Activated CD4-positive, alpha-beta T cell treated with anti-CD3 and anti-CD28 coated beads for 24 hours (primary cell): ENCODE data around the gene RBM19.
A peak's percentile ranks its signal among the peaks of the same experiment; 100 is the strongest.

Experiments used
- DNase-seq, 2 donors: peaks; one replicate each; pipeline ENCODE4 v3.0.0-alpha.2; 2020; ENCODE audit warnings: low read depth in 2 of 2

Gene RBM19

GRCh38 chr12:113932381-113933196 is 33.5 kb downstream of the RBM19 start:
- DNase-seq = no peak

- no peak for DNase-seq
Observed at GRCh38 chr12:113931517-113931916, 34.6 kb downstream of the RBM19 start.

- DNase-seq = no peak
Observed at GRCh38 chr12:113930249-113930648, 35.9 kb downstream of the RBM19 start.

GRCh38 chr12:113929312-113929989 is 36.7 kb downstream of the RBM19 start:
- DNase-seq = no peak

- DNase-seq = no peak
Observed at GRCh38 chr12:113926788-113927187, 39.3 kb downstream of the RBM19 start.

GRCh38 chr12:113924341-113924740 is 41.8 kb downstream of the RBM19 start:
- DNase-seq = no peak

- no peak for DNase-seq
Observed at GRCh38 chr12:113923251-113923650, 42.9 kb downstream of the RBM19 start.

- DNase-seq = no peak
Observed at GRCh38 chr12:113921430-113921829, 44.7 kb downstream of the RBM19 start.

- no peak for DNase-seq
Observed at GRCh38 chr12:113919791-113920190, 46.3 kb downstream of the RBM19 start.

GRCh38 chr12:113918306-113918705 is 47.8 kb downstream of the RBM19 start:
- no peak for DNase-seq

- DNase-seq = no peak
Observed at GRCh38 chr12:113917393-113917792, 48.7 kb downstream of the RBM19 start.

GRCh38 chr12:113914806-113915205 is 51.3 kb downstream of the RBM19 start:
- no peak for DNase-seq

- no peak for DNase-seq
Observed at GRCh38 chr12:113914176-113914575, 51.9 kb downstream of the RBM19 start.

GRCh38 chr12:113912760-113913329 is 53.3 kb downstream of the RBM19 start:
- DNase-seq = peak; percentile 28 to 45

GRCh38 chr12:113911971-113912759 is 54.0 kb downstream of the RBM19 start:
- no peak for DNase-seq

- no peak for DNase-seq
Observed at GRCh38 chr12:113910751-113911272, 55.3 kb downstream of the RBM19 start.

GRCh38 chr12:113909776-113910420 is 56.2 kb downstream of the RBM19 start:
- DNase-seq = no peak

- no peak for DNase-seq
Observed at GRCh38 chr12:113908584-113909100, 57.5 kb downstream of the RBM19 start.

GRCh38 chr12:113907446-113908180 is 58.5 kb downstream of the RBM19 start:
- no peak for DNase-seq
